ENCODE measurements around the gene OXCT1. TPM values are rescaled to one million over a fixed set of nuclear protein-coding genes. Genes with fewer than 3 reads are reported as not detected.
A peak's percentile ranks its signal among the peaks of the same experiment; 100 is the strongest.
"Not testable (repeated sequence)": the region's sequence is repeated elsewhere in the genome, so short reads cannot be mapped to it uniquely, and the experiment has no call there.

OXCT1 gene
- total RNA-seq, 2 donors from 2014 or later: 31.2 to 50.2 TPM

DNA sequence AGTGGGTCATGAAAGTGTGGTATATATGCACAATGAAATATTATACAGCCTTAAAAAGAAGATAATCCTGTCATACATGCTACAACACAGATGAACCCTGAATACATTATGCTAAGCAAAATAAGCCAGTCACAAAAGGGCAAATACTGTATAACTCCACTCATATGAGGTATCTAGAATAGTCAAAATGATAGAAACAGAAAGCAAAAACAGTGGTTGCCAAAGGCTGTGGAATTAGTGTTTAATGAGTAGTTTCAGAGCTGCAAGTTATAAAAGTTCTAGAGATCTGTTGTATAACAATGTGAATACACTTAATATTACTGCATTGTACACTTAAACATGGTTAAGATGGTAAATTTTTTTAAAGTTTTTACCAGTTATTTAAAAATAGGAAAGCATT is 135.0 kb downstream of the OXCT1 start:
- DNase-seq (ENCODE audit: low spot score) (no peak), ATAC-seq (no peak)
- Mint-ChIP-seq H3K4me3 (no peak overlapping the region), H3K27ac (no peak overlapping the region), H3K36me3 (peaks cover 7% of the 10 kb centered on the region), H3K9me3 (no peaks in the 10 kb centered on the region), H3K4me1 (ENCODE audit: low read depth in 2 of 2) (no peaks in the 10 kb centered on the region), H3K27me3 (no peaks in the 10 kb centered on the region)

DNA sequence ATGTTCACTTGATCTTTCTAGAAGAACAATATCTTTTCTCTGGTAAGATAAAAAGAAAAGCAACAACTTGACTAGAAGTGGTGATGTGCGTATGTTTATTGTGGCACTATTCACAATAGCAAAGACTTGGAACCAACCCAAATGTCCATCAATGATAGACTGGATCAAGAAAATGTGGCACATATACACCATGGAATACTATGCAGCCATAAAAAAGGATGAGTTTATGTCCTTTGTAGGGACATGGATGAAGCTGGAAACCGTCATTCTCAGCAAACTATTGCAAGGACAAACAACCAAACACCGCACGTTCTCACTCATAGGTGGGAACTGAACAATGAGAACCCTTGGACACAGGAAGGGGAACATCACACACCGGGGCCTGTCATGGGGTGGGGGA is 140.8 kb downstream of the OXCT1 start:
- not testable (repeated sequence) for H3K9me3 Mint-ChIP-seq; H3K36me3 Mint-ChIP-seq; H3K27me3 Mint-ChIP-seq; H3K4me1 Mint-ChIP-seq (ENCODE audit: low read depth in 2 of 2); ATAC-seq; H3K4me3 Mint-ChIP-seq; DNase-seq (ENCODE audit: low spot score); H3K27ac Mint-ChIP-seq

DNA sequence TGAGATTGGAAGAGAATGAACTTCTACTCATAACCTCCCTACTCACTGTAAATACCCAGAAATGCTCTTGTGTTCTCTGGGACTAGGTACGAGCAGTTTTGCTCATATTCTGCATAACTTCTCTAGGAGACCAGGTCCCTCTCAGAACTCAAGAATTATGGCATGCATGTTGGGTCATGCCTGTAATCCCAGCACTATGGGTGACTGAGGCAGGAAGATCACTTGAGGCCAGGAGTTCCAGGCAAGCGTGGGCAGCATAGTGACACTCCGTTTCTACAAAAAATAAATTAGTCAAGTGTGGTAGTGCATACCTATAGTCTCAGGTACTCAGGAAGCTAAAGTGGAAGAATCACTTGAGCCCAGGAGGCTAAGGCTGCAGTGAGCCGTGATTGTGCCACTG is 141.9 kb downstream of the OXCT1 start:
- ATAC-seq (peak in 1 of 2 donors; percentile 20), DNase-seq (ENCODE audit: low spot score) (no peak)
- H3K36me3 Mint-ChIP-seq: peaks cover 8% of the 10 kb centered on the region
- no peak overlapping the region for H3K4me3 Mint-ChIP-seq
- H3K27me3 Mint-ChIP-seq: no peaks in the 10 kb centered on the region
- H3K4me1 Mint-ChIP-seq (ENCODE audit: low read depth in 2 of 2): no peaks in the 10 kb centered on the region
- no peak overlapping the region for H3K27ac Mint-ChIP-seq
- no peaks in the 10 kb centered on the region for H3K9me3 Mint-ChIP-seq

DNA sequence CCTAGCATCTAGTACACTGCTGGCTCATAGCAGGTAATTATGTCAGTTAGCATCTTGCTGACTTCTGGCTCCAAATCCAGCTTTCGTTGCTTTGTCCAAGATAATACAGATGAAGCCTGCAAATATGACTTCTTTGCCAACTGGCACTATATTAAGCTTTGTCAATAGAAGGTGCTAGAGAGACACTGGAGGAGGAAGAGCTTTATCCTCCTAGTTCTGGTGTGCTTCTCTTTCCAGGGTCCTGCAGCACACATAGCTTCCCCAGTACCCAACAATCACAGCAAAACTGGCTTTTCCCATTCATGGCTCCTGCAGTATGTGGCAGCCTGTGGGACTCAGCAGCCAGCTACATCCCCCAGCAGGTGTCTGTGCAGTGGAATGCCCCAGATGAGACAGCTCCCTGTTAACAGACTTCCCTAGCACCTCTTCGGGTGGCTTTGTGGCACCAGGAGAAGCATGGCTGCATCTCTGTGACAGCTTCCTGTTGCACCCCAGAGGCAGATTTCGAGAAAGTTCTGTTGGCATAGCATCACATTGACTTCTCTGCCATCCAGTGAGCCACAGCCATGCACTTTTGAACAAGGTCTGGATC is 147.8 kb downstream of the OXCT1 start:
- H3K36me3 Mint-ChIP-seq: no peaks in the 10 kb centered on the region
- H3K27ac Mint-ChIP-seq: no peak overlapping the region
- H3K4me1 Mint-ChIP-seq (ENCODE audit: low read depth in 2 of 2): no peaks in the 10 kb centered on the region
- H3K9me3 Mint-ChIP-seq: no peaks in the 10 kb centered on the region
- ATAC-seq (peak in 1 of 2 donors; percentile 62), DNase-seq (ENCODE audit: low spot score) (no peak)
- H3K27me3 Mint-ChIP-seq: peaks cover 0 to 3% of the 10 kb centered on the region in 2 donors
- H3K4me3 Mint-ChIP-seq: no peak overlapping the region

DNA sequence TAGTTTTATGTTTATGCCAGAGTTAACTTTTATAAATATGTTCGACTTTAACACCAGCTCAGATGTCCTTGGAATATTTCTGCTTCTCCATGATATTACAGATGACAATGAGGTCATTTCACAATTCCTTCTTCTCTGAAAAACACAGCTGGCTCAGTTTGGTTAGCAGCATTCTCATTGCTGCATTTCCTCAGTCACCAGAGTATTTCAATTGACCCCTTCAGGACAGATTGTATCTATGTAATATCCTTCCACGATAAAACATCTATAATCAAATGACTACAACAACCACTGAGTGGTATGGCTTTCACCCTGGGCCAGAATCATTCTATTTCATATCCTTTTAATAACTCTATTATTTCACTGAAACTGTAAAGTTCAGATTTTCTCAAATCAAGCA is 148.7 kb downstream of the OXCT1 start:
- no peak overlapping the region for H3K4me3 Mint-ChIP-seq
- no peaks in the 10 kb centered on the region for H3K4me1 Mint-ChIP-seq (ENCODE audit: low read depth in 2 of 2)
- ATAC-seq (no peak), DNase-seq (ENCODE audit: low spot score) (no peak)
- peaks cover 3 to 5% of the 10 kb centered on the region in 2 donors for H3K27me3 Mint-ChIP-seq
- H3K27ac Mint-ChIP-seq: no peak overlapping the region
- H3K9me3 Mint-ChIP-seq: peaks cover 2% of the 10 kb centered on the region
- no peaks in the 10 kb centered on the region for H3K36me3 Mint-ChIP-seq

DNA sequence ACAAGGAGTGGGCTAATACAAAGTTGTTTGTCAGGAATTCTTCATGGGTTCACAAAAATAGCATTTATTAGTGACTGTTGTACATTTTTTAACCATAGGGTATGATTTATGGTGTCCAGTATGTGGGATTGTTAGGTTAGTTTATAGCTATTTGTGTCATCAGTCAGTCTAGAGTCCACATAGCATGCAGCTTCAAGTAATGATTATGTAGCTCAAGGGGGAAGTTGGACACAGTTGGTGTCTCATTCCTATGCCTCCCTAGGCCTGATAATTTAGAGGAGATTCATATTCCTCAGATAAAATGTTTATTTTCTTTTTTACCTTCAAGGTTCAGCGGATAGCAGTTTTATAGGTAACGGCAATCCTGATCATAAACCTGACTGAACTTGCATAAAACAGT is 153.8 kb downstream of the OXCT1 start:
- Mint-ChIP-seq H3K27me3 (peaks cover 3 to 19% of the 10 kb centered on the region in 2 donors), H3K36me3 (peaks cover 6% of the 10 kb centered on the region), H3K4me1 (ENCODE audit: low read depth in 2 of 2) (no peaks in the 10 kb centered on the region), H3K27ac (no peak overlapping the region), H3K4me3 (no peak overlapping the region), H3K9me3 (peaks cover 9% of the 10 kb centered on the region)
- DNase-seq (ENCODE audit: low spot score) (no peak), ATAC-seq (no peak)

DNA sequence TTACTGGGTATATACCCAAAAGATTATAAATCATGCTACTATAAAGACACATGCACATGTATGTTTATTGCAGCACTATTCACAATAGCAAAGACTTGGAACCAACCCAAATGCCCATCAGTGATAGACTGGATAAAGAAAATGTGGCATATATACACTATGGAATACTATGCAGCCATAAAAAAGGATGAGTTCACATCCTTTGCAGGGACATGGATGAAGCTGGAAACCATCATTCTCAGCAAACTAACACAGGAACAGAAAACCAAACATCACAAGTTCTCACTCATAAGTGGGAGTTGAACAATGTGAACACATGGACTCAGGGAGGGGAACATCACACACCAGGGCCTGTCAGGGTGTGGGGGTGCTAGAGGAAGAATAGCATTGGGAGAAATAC is 155.8 kb downstream of the OXCT1 start:
- not testable (repeated sequence) for DNase-seq (ENCODE audit: low spot score)
- peaks cover 0 to 19% of the 10 kb centered on the region in 2 donors for H3K27me3 Mint-ChIP-seq

DNA sequence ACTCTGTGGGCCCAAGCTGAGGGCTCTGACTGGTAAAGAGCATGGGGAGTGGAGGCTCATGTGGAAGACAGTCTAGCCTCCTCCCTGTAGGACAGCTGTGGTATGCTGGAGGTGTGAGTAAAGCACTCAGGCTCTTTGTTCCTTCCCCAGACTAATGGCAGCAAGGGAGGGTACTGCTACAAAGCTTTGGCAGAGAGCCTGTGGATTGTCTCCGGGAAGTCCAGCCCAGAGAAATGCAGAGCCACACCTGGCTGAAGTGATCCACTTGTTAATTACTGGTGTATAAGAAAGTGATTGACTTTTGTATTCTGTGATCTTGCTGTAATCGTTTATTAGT is 161.7 kb downstream of the OXCT1 start:
- Mint-ChIP-seq H3K4me3 (no peak overlapping the region), H3K27ac (no peak overlapping the region), H3K36me3 (peaks cover 11% of the 10 kb centered on the region), H3K9me3 (peaks cover 14% of the 10 kb centered on the region), H3K4me1 (ENCODE audit: low read depth in 2 of 2) (no peaks in the 10 kb centered on the region), H3K27me3 (peaks cover 0 to 30% of the 10 kb centered on the region in 2 donors)
- no peak for ATAC-seq
- DNase-seq (ENCODE audit: low spot score): no peak

More for the DNA sequence above, 155.8 kb downstream of the OXCT1 start:
- peaks cover 11% of the 10 kb centered on the region for H3K9me3 Mint-ChIP-seq
- H3K4me1 Mint-ChIP-seq (ENCODE audit: low read depth in 2 of 2); ATAC-seq; H3K4me3 Mint-ChIP-seq; H3K36me3 Mint-ChIP-seq; H3K27ac Mint-ChIP-seq: not testable (repeated sequence)

DNA sequence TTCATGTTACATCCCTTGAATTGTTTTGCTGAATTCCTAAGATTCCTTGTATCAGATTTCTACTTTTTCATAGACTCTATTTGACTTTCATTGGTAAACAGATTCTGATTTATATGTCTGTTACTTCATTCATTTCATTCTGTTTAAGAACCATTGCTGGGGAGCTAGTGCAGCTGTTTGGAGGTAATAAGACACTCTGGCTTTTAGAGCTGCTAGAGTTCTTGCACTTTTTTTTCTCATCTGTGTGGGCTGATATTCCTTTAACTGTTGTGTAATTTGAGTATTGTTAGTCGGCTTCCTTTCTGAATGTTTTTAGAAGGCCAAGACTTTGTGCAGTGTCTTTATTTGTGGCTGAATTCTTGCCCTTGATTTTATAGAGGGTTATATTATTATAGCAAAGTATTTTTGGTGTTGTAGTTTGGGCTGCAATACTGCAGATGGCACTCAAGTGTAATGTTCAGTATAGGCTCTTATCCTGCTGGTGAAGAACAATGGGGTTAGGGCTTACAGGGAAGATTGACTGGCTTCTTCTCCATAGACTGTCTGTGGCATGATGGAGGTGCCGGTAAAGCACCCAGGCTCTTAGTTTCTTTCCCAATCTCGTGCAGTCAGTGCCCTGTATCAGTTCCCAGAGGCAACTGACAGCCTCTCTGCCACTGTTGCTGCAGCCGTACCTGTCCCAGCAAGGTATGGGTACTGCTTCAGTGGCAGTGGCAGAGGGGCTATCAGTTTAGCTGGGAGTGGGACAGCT is 162.2 kb downstream of the OXCT1 start:
- no peak overlapping the region for H3K4me3 Mint-ChIP-seq
- DNase-seq (ENCODE audit: low spot score) (no peak), ATAC-seq (peak in 1 of 2 donors; percentile 17)
- peaks cover 0 to 25% of the 10 kb centered on the region in 2 donors for H3K27me3 Mint-ChIP-seq
- peaks cover 7% of the 10 kb centered on the region for H3K36me3 Mint-ChIP-seq
- no peak overlapping the region for H3K27ac Mint-ChIP-seq
- peaks cover 9% of the 10 kb centered on the region for H3K9me3 Mint-ChIP-seq
- no peaks in the 10 kb centered on the region for H3K4me1 Mint-ChIP-seq (ENCODE audit: low read depth in 2 of 2)

DNA sequence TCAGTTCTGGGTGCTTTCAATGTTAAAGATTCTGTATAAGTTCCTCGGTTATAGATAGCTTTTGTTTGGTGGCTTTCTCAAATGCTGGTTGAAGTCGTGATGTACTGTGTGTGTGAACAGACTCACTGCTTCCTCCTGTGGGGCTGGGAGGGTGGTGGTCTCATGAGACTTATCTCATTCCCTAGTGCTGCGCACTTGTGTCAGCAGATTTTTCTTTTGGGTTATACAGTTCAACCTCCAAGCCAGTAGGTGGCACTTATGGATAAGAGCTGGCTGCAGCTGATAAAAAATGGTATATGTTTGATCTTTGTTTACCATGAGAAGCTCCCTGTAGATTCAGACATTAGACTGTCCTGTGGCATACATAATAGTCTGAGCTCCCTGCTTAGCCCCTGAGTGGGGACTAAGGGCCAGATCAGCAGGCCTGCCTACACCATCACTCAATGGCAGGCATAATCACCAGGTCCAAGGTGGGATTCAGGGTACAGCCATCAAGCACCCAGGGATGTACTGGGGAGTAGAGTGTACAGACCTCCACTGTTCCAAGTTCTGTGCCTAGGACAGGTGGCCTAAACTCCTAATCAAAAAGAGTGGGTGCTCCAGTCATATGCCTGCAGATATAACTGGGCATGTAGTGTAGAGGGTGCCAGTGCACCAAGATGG is 174.2 kb downstream of the OXCT1 start:
- no peak overlapping the region for H3K4me3 Mint-ChIP-seq
- DNase-seq (ENCODE audit: low spot score) (no peak), ATAC-seq (no peak)
- no peaks in the 10 kb centered on the region for H3K36me3 Mint-ChIP-seq
- H3K9me3 Mint-ChIP-seq: peaks cover 5% of the 10 kb centered on the region
- no peaks in the 10 kb centered on the region for H3K4me1 Mint-ChIP-seq (ENCODE audit: low read depth in 2 of 2)
- no peak overlapping the region for H3K27ac Mint-ChIP-seq
- H3K27me3 Mint-ChIP-seq: peaks cover 0 to 27% of the 10 kb centered on the region in 2 donors

DNA sequence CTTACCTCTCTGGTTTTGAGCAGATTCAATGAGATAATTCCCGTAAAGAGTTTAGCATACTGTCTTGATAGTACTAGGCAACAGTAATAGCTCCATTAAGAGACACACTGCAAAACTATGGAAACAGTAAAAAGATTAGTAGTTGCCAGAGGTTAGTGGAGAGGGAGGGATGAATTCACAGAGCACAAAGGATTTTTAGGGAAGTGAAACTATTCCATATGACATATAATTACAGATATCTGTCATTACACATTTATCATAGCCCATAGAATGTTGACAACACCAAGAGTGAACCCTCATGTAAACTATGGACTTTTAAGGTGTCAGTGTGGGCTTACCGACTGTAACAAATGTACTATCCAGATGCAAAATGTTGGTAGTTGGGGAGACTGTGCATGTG is 183.5 kb downstream of the OXCT1 start:
- H3K27me3 Mint-ChIP-seq: peaks cover 0 to 14% of the 10 kb centered on the region in 2 donors
- DNase-seq (ENCODE audit: low spot score) (no peak), ATAC-seq (no peak)
- H3K4me3 Mint-ChIP-seq: no peak overlapping the region
- no peaks in the 10 kb centered on the region for H3K36me3 Mint-ChIP-seq
- no peaks in the 10 kb centered on the region for H3K4me1 Mint-ChIP-seq (ENCODE audit: low read depth in 2 of 2)
- no peaks in the 10 kb centered on the region for H3K9me3 Mint-ChIP-seq
- no peak overlapping the region for H3K27ac Mint-ChIP-seq

DNA sequence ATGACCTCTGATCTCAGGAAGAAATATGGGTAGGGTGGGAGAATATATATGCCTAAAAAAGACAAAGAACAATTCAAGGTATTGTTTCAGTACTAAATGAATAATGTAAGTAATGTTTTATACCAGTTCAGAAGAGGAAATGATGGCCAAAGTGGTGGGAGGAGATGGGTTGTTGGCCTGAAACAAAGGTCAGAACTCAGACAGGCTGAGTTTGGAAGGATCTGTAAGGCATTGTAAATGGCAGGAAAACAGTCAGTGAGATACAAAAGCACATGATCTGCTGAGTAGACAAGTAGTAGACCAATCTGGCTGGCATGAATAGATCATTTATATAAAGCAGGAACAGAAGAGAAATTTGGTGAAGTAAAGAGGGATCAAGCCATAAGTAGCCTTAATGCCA is 184.0 kb downstream of the OXCT1 start:
- ATAC-seq (no peak), DNase-seq (ENCODE audit: low spot score) (no peak)
- Mint-ChIP-seq H3K9me3 (no peaks in the 10 kb centered on the region), H3K4me3 (no peak overlapping the region), H3K27ac (no peak overlapping the region), H3K4me1 (ENCODE audit: low read depth in 2 of 2) (no peaks in the 10 kb centered on the region), H3K36me3 (no peaks in the 10 kb centered on the region), H3K27me3 (peaks cover 0 to 8% of the 10 kb centered on the region in 2 donors)

DNA sequence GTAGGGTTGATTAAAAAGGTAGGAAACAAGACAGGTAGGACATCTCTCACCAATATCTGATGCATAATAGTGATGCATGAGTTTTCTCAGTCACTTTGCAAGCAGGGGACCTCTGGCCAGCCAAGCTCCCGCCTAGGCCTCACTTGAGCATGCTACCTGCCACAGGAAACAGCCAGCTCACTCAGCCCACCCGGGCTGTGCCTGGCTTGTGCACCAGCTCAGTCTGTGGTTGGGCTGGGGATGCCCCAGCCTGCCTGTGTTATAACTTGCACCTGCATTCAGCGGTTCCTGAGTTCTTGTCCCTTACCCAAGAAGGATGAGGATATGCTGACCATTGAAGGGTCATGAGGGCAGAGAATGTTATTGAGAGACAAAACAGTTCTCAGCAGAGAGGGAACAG is 187.0 kb downstream of the OXCT1 start:
- H3K4me1 Mint-ChIP-seq (ENCODE audit: low read depth in 2 of 2): no peaks in the 10 kb centered on the region
- peaks cover 0 to 13% of the 10 kb centered on the region in 2 donors for H3K27me3 Mint-ChIP-seq
- H3K4me3 Mint-ChIP-seq: no peak overlapping the region
- DNase-seq (ENCODE audit: low spot score) (no peak), ATAC-seq (no peak)
- no peaks in the 10 kb centered on the region for H3K36me3 Mint-ChIP-seq
- peaks cover 2% of the 10 kb centered on the region for H3K9me3 Mint-ChIP-seq
- H3K27ac Mint-ChIP-seq: no peak overlapping the region

DNA sequence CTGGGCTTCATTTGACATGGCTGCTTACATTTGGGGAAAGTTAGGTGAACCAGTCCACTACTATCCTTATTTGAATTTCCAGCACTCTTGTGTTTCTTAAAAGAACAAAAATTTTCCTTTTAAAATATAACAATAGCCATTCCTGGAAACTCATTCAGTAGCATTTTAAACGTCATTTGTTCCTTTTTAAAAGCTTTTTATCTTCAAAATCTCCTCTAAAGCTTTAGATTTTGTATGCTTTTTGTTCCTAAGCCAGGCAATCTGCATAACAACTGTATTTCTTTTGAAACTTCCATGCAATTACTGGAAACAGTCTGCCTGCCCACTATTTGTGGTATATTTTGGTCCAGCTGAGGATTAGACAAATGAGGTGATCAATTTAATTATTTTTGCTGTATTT is 187.6 kb downstream of the OXCT1 start:
- Mint-ChIP-seq H3K36me3 (no peaks in the 10 kb centered on the region), H3K9me3 (peaks cover 2% of the 10 kb centered on the region), H3K27ac (no peak overlapping the region), H3K4me3 (no peak overlapping the region), H3K27me3 (peaks cover 0 to 13% of the 10 kb centered on the region in 2 donors), H3K4me1 (ENCODE audit: low read depth in 2 of 2) (no peaks in the 10 kb centered on the region)
- no peak for ATAC-seq
- DNase-seq (ENCODE audit: low spot score): no peak

All from natural killer cell treated with Interleukin-12 subunit alpha and Interleukin-12 subunit beta and Interleukin-15 and Interleukin-18, amount 100 ng/mL, for 72 hours (primary cell).